GM18502 (cell line): ENCODE measurements around the gene ACKR3.

Experiments used
- ATAC-seq: cut with Tn5 transposase; IDR thresholded peaks from one replicate; pipeline ENCODE4 v1.9.1; 2021; ENCODE audit warnings: mild to moderate bottlenecking; ENCODE audit not compliant: unreplicated experiment, poor library complexity

ACKR3 gene

DNA sequence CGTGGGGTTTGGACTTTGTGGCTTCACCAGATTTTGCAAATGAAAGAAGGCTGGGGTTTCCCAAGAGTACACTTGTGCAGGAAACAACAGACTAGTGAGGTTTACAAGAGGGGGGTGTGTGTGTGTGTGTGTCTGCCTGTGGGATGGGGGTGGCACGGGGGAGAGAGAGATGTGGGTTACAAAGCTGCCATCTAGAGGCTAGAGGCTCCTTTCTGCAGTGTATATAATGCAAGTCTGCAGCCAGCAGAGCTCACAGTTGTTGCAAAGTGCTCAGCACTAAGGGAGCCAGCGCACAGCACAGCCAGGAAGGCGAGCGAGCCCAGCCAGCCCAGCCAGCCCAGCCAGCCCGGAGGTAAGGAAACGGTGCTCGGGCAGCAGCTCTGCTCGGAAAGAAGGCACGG, at the start of gene ACKR3:
TSS of gene ACKR3 (plus strand) at position 253 of the 401 bp plus-strand sequence. CDS start 10,641 bp downstream, outside the sequence.
- peak; percentile 82 for ATAC-seq

DNA sequence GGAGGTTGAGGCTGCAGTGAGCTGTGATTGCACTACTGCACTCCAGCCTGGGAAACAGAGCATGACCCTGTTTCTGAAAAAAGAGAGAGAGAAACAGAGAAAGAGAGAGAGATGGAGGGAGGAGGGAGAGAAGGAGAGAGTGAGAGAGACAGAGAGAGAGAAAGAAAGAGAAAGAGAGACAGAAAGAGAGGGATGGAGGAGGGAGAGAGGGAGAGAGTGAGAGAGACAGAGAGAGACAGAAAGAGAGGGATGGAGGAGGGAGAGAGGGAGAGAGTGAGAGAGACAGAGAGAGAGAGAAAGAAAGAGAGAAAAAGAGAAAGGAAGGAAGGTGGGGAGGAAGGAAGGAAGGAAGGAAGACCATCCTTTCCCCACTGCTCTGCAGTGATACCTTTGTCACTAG, 48.1 kb upstream of the ACKR3 start:
- ATAC-seq, result no peak

DNA sequence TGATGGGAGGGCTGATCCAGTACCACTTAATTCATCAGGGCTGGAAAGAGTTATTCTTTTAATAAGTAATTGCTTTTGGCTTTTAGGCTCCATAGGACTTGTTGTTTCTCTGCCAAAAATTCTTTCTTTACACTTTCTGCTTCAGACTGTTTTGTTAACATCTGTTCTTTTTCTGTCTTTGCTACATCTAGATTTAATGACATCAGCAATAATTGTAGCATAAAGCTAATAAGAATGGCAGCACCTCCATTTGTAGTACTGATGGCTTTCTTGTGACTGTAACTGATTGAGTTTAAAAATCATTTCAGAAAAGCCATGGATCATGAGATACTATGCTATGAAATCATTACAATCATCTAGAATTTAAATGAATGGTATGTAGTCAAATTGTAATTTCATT, 46.4 kb upstream of the ACKR3 start:
- ATAC-seq, result no peak

DNA sequence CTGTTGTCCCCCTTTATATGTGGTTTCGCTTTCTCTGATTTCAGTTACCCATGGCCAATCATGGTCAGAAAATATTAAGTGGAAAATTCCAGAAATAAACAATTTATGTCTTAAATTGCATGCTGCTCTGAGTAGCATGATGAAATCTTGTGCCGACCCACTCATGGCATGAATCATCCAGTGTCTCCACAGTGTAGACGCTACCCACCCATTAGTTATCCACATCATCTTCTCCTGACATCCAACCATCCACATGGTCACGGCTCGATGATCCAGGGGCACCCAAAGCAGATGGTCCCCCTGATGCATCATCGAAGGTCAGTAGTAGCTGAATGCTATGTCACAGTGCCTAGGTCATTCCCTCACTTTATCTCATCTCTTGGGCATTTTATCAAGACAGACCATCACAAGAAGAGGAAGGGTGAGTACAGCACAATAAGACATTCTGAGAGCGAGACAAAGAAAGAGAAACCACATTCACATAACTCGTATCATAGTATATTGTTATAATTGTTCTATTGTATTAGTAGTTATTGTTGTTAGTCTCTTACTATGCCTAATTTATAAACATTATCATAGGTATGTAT, 44.1 kb upstream of the ACKR3 start:
- no peak for ATAC-seq

DNA sequence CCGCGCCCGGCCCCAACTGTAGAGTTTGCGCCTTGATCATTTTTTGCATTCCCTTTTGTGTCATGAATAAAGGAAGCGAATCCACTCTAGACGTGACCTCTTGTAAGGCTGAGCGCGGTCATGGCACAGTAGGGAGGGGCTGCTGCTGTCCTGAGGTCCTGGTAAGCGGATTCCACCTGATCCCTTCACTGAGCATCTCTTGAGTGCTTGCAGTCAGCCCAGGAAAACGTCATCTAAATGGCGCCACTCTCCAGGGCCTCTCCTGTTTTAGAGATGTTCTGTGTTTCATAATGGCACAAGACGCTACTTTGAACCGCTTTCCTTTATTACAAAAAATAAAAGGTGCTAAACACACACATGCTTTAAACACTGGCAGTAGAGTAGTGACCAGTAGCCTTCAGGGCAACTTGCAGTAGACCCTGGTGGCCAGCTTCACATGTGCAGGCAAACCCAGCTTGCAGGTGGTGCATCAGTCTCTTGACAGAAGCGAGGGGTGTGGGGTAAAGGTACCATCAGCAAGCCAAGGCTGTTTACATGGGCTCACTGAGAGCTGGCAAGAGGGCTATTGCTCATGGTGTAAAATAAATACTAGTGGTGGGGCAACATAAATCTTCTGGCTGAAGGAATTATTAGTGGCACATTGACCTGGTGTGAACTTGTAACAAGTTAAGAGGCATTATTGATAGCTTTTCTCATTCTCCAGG, 43.0 kb upstream of the ACKR3 start:
- no peak for ATAC-seq

DNA sequence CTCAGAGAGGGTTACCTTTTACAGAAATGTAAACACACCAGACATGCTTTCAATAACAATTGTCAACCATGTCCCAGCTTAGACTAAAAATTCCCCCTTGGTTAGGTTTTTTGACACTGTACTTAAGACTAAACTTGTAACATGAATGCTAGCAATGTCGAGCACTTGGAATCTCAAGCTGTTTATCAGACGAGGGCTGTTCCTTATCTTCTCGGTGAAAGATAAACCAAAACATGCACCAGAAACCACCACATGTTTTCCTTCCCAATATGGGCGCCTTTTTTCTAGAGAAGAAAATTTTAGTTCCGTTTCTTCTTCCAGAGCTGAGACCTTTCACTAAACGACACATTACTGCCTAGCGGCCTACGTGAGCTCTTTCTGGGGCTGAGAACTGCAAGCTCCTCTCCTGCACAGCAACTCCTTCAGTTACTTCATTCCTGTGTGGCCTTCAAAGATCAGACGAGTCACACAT, 42.4 kb upstream of the ACKR3 start:
- ATAC-seq, result no peak

DNA sequence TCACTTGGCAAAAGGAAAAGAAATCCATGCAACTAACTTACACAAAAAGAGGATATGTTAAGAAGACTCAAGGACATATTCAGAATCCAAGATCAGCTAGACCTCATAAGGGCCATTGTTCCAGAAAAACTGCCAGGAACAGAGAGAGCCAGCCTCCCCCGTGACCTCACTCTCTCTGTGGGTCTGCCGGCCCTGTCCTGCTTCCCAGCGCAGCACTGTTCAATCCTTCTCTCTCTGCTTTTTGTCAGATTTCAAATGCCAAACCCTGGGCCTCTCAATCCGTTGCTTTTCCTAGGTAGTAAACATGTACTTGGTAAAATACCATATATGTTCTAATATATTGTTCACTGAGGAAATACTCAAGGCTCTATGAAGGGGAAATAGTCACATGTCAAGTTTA, 40.0 kb upstream of the ACKR3 start:
- no peak for ATAC-seq

DNA sequence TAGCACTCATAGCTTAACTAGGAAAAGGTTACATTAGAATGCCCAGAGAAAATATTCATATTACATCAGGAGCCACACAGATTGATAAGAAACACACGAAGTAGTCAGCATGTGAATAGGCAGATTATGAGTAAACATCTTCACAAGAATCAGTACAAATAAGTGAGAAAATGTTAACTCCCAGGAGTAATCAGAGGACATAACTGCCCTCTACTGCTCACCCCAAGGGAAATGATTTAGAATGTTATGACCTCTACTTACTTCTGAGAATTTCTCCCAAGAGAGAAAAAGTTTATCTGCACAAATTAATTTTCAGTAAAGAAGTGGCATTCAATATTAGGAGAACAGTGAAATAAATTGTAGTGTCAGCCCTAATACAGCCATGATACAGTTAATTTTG, 39.1 kb upstream of the ACKR3 start:
- no peak for ATAC-seq

DNA sequence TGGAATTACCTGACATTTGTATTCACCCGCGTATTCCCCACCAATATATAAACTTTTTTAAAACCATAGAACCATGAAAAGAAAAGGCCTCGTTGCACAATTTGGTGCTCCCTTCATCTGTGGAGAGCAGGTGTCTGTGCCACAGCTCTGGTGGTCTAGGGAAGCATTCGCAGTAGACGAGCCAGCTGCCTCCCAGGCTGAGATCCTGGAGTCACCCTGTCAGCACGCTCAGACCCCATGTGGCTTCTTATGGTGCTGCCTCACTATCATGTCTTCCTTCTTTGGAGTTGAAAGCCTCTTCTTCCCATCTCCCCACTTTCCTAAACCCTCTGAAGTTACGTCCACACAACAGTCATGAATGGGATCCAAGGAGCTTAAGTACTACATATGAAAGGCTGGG, 38.4 kb upstream of the ACKR3 start:
- ATAC-seq, result no peak

DNA sequence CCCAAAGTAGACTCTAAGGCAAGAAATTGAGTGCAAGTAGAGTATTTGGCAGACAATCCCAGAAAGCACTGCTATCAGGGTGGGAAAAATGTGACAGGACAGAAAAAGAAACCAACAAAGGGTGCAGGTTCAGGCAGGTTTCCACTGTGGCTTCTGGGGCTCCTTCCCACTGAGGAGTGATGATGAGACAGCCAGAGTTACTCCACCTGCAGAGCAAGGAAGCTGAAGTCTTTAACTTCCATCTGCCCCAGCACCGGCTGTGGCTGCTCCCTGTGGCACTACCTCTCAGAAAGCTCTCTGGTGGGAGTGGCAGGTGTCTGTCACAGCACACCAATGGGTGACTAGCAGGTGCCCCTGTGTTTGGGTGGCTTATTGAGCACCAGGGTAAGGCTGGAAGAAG, 37.6 kb upstream of the ACKR3 start:
- no peak for ATAC-seq

DNA sequence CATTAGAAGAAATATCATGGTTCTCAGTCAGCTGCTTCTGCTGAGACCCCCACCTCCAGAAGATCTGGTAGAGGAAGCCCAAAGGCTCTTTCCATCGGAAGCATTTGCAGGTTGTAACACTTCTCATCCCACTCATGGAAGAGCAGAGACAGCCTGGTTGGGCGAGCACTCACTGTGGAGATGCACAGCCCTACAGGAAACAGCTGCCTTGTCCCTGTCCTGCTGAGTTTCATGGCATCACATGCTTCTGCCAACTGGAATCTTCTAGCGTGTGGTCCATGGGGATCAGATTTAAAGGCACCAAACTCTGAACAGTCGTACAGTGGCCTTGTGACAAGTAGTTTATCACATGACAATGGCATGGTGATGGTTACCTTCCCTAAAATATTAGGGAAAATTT, 36.3 kb upstream of the ACKR3 start:
- ATAC-seq, result no peak

DNA sequence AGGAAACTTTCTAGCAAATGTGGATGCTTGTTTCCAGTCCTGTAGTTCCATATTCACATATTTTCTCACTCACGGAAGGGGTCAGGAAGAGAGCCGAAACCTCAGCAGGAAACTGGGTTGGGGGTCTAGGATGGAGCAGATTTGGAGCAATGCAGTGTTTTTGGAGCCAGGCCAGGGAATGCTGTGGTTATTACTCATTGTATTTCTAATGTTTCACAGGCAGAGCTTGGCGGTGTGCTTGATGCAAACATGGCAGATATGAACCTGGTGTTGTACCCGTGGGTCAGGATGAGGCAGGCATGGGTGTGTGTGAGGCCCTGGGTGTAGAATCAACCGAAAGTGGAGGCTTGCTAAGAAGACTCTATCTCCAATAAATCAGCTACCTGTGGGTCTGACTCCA, 34.6 kb upstream of the ACKR3 start:
- ATAC-seq, result no peak

DNA sequence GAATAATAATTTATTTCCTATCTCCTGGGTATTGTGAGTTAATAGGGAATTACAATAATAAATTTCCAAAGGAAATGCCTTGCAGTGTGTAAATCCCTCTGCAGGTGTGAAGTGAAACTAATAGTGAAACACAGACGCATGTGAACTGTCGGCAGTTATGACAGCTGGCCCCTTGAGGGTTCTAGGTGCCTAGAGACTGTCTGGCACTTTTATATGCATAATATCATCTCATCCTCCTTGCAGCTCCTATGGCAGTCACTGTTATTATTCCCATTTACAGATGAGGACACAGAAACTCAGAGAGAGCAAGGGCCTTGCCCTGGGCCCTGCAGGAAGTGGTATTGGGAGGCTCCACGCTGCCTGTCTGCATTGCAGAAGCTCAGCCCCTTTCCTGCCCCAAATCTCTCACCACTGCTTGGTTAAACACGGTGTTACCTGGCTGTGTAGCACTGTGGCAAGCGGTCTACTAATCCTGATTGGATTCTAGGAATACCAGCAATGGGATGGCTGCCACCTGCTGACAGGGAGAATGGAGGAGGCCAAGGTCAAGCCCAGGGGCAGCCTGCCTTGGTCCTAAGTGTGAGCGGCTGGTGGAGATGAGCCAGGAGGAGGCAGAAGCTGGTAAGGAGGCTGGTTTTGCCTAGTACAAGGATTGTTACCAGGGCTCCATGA, 32.8 kb upstream of the ACKR3 start:
- ATAC-seq, result peak; percentile 62

DNA sequence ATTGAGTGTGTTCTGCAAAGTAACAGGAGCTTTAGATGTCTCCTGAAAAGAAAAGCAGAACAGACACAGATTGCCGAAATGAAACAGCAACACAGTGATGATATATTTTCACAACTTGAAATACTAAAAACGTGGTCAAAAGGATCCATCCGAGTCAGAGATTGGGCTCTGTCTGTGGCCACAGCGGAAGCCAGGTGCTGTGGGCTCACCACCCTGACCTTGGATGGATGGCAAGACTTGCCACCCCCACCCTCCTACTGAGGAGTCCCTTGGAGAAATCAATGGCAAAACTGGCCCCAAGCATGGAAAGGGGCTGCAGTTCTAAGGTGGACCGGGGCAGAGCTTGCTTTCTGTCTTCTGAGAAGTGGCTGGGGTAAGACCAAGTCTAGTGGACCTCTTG, 31.4 kb upstream of the ACKR3 start:
- ATAC-seq, result peak; percentile 45

DNA sequence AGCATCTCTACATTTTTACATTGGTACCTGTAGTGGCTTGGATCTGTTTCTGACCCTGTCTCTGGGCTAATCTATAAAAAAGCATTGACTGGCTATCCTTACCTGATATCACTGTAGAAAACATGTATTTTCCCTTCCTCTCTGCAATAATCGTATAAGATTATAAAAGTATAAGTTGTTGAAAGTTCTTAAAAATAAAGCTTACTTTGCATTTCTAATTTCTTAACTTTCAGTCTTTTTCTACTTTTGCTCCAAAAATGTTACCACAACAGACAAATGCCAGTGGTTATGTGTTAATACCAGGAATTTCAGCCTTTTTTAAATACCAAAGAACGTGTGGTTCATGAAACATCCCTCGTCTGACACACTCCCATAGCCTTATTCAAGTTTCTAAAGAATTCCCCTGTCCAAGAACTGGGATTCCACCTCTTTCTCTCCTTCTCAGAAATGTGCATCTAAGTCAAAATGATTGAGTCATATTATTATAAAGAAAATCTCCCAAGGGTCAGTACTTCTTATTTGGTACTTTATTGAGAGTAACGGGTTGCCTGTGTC, 28.5 kb upstream of the ACKR3 start:
- no peak for ATAC-seq

DNA sequence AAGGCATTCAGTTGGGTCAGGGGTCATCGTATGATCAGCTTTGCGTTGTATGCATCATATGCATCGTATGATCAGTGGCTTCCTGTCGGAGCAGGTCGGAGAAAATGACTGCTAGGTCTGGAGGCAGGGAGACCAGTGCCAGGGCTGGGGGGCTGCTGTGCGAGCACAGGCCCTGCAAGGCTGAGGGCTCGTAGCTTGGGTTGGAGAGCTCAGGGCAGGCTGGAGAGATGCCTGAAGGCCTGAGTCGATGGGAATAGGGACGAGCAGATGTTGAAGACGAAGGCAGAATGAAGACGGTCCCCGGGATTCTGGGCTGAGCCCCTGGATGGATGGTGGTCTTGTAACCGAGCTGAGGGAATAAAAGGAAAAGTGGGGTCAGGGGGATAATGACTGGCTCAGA, 25.3 kb upstream of the ACKR3 start:
- ATAC-seq, result no peak

DNA sequence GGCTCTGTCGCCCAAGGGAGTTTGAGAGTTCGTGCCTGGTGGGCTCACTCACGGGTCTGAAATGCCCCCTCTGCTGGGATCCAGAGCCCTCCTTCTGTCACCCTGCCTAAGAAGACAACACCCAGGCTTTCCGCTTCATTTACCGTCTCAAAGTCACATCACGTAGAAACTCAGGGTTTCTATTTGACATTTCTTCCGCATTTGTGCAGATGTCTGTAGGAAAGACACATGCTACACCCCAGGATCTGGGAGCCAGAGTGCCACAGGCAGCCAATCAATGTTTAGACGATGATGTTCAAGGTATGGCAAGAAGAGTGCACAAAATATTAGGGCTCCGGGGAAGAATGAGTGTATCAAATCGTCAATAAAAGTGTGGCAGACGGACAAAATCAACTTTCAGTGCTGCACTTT, 24.4 kb upstream of the ACKR3 start:
- peak; percentile 55 for ATAC-seq

DNA sequence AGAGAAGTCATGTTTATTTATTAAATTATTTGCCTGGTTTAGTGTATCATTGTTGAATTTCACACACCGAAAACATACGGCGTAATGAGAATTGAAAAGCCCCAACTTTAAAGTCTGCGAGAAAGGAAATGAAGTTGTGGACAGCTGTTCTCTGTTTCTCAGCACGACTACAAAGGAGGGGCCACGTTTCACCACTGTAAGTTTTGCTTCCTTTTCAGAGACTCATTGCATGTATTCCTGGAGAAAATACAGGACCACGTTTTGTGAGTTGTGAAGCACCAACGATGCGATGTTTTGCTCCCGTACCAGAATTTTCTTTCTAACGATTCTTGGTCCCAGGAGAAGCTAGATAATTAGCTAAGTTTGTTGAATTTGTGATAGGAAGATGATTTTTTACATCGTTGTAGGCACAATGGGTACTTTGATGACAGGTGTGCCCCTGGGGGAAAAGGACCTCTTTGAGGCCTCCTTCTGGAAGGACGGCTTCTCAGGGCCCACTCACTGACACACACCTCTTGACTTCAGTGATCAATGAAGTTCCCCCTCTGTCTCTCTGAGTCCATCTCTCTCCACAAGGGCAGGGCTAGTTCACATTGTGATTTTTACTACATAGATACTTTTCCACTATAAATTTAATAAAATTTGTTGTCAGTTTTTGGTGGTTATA, 23.7 kb upstream of the ACKR3 start:
- peak; percentile 70 for ATAC-seq

DNA sequence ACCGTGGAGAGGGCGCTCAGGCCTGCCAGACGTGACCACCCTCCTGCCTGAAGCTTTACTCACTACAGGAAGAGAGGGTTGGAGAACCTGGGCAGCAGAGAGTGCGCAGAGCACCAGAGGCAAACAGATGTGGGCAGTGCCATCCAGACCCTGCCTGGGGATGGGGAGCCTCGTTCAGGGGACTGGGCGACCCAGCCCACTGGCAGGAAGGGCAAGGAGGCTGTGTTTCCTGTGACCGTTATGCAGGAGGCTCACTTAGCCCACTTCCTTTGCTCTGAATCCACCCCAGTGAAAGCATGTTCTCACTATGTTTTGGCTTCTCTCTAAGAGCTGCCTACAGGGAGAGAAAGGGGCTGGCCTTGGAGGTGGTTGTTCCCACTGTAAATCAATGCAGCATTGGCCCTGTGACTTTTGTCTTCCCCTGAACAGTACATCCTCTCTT, 23.0 kb upstream of the ACKR3 start:
- ATAC-seq, result no peak

DNA sequence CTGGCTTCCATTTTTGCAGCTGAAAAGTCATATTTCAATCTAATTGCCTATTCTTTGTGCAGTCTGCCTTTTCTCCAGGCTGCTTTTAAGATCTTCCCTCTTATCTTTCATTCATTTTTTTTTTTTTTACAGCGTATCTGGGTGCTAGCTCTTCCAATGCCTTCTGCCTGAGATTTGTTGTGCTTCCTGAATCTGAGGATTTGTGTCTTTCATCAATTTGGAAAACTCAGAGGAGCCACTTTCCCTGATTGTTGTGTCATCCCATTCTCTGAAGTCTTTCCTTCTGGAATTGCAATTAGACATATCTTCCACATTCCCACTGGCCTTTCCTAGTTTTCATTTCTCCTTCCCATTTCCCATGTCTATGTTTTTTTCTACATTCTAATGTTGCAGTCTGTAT, 21.9 kb upstream of the ACKR3 start:
- no peak for ATAC-seq
